Mucosa of stomach (tissue), 1 donor: ENCODE data around the gene ERC2.

ENCODE experiments used
- H3K27me3 ChIP-seq: one replicate; pipeline ENCODE4 v1.7.0; 2013; ENCODE audit warnings: mild to moderate bottlenecking, low read length; ENCODE audit not compliant: control insufficient read depth, insufficient read depth
- H3K36me3 ChIP-seq: one replicate; pipeline ENCODE4 v1.7.0; 2013; ENCODE audit warnings: low read length; ENCODE audit not compliant: control insufficient read depth, insufficient read depth
- H3K4me1 ChIP-seq: one replicate; pipeline ENCODE4 v1.7.0; 2013; ENCODE audit warnings: mild to moderate bottlenecking, low read length; ENCODE audit not compliant: control insufficient read depth, insufficient read depth
- H3K4me3 ChIP-seq: one replicate; pipeline ENCODE4 v1.7.0; 2013; ENCODE audit warnings: low read length
- H3K9ac ChIP-seq: one replicate; pipeline ENCODE4 v1.7.0; 2013; ENCODE audit warnings: mild to moderate bottlenecking, low read length, moderate library complexity
- H3K9me3 ChIP-seq: one replicate; pipeline ENCODE4 v1.7.0; 2013; ENCODE audit warnings: mild to moderate bottlenecking, low read length, moderate library complexity; ENCODE audit not compliant: control insufficient read depth
- donor health status: Pancreatic carcinoma.

ERC2 gene

GRCh38 chr3:56144805-56145204 is 323.5 kb downstream of the ERC2 start:
- H3K4me1 ChIP-seq, result no peaks in the 10 kb centered on the region

GRCh38 chr3:56137415-56137814 is 330.9 kb downstream of the ERC2 start:
- no peaks in the 10 kb centered on the region for H3K9me3 ChIP-seq
- H3K9ac ChIP-seq, result no peak overlapping the region
- H3K4me3 ChIP-seq, result no peak overlapping the region
- H3K4me1 ChIP-seq, result no peaks in the 10 kb centered on the region
- no peaks in the 10 kb centered on the region for H3K27me3 ChIP-seq
- no peaks in the 10 kb centered on the region for H3K36me3 ChIP-seq

More at GRCh38 chr3:56144805-56145204, 323.5 kb downstream of the ERC2 start:
- no peak overlapping the region for H3K4me3 ChIP-seq
- H3K9ac ChIP-seq, result no peak overlapping the region
- H3K9me3 ChIP-seq, result no peaks in the 10 kb centered on the region
- no peaks in the 10 kb centered on the region for H3K36me3 ChIP-seq
- no peaks in the 10 kb centered on the region for H3K27me3 ChIP-seq

- no peak overlapping the region for H3K9ac ChIP-seq
- no peak overlapping the region for H3K4me3 ChIP-seq
- no peaks in the 10 kb centered on the region for H3K27me3 ChIP-seq
- no peaks in the 10 kb centered on the region for H3K9me3 ChIP-seq
- no peaks in the 10 kb centered on the region for H3K4me1 ChIP-seq
- H3K36me3 ChIP-seq, result no peaks in the 10 kb centered on the region
Measured at GRCh38 chr3:56136514-56136913, 331.8 kb downstream of the ERC2 start.

- Histone ChIP-seq H3K36me3 (no peaks in the 10 kb centered on the region), H3K27me3 (no peaks in the 10 kb centered on the region), H3K4me3 (no peak overlapping the region), H3K9ac (no peak overlapping the region), H3K9me3 (no peaks in the 10 kb centered on the region), H3K4me1 (no peaks in the 10 kb centered on the region)
Measured at GRCh38 chr3:56135941-56136340, 332.3 kb downstream of the ERC2 start.

GRCh38 chr3:56133423-56133822 is 334.8 kb downstream of the ERC2 start:
- Histone ChIP-seq H3K9me3 (no peaks in the 10 kb centered on the region), H3K4me1 (no peaks in the 10 kb centered on the region), H3K27me3 (no peaks in the 10 kb centered on the region), H3K36me3 (no peaks in the 10 kb centered on the region), H3K9ac (no peak overlapping the region), H3K4me3 (no peak overlapping the region)

GRCh38 chr3:56132762-56133161 is 335.5 kb downstream of the ERC2 start:
- H3K9ac ChIP-seq, result no peak overlapping the region
- H3K9me3 ChIP-seq, result no peaks in the 10 kb centered on the region
- H3K27me3 ChIP-seq, result no peaks in the 10 kb centered on the region
- H3K36me3 ChIP-seq, result no peaks in the 10 kb centered on the region
- H3K4me3 ChIP-seq, result no peak overlapping the region
- H3K4me1 ChIP-seq, result no peaks in the 10 kb centered on the region

GRCh38 chr3:56131974-56132590 is 336.2 kb downstream of the ERC2 start:
- Histone ChIP-seq H3K9me3 (no peaks in the 10 kb centered on the region), H3K36me3 (no peaks in the 10 kb centered on the region), H3K9ac (no peak overlapping the region), H3K4me3 (no peak overlapping the region), H3K27me3 (no peaks in the 10 kb centered on the region), H3K4me1 (no peaks in the 10 kb centered on the region)

- Histone ChIP-seq H3K4me1 (no peaks in the 10 kb centered on the region), H3K27me3 (no peaks in the 10 kb centered on the region), H3K9me3 (no peaks in the 10 kb centered on the region), H3K9ac (no peak overlapping the region), H3K36me3 (no peaks in the 10 kb centered on the region), H3K4me3 (no peak overlapping the region)
Measured at GRCh38 chr3:56130036-56130435, 338.2 kb downstream of the ERC2 start.

GRCh38 chr3:56126632-56127031 is 341.6 kb downstream of the ERC2 start:
- Histone ChIP-seq H3K9ac (no peak overlapping the region), H3K4me3 (no peak overlapping the region), H3K4me1 (no peaks in the 10 kb centered on the region)

GRCh38 chr3:56125358-56126005 is 342.8 kb downstream of the ERC2 start:
- no peaks in the 10 kb centered on the region for H3K36me3 ChIP-seq
- no peaks in the 10 kb centered on the region for H3K9me3 ChIP-seq
- no peak overlapping the region for H3K4me3 ChIP-seq
- no peaks in the 10 kb centered on the region for H3K27me3 ChIP-seq
- no peak overlapping the region for H3K9ac ChIP-seq
- no peaks in the 10 kb centered on the region for H3K4me1 ChIP-seq

More at GRCh38 chr3:56126632-56127031, 341.6 kb downstream of the ERC2 start:
- Histone ChIP-seq H3K9me3 (no peaks in the 10 kb centered on the region), H3K27me3 (no peaks in the 10 kb centered on the region), H3K36me3 (no peaks in the 10 kb centered on the region)

GRCh38 chr3:56124546-56124945 is 343.7 kb downstream of the ERC2 start:
- Histone ChIP-seq H3K9me3 (no peaks in the 10 kb centered on the region), H3K4me3 (no peak overlapping the region), H3K27me3 (no peaks in the 10 kb centered on the region), H3K9ac (no peak overlapping the region), H3K4me1 (no peaks in the 10 kb centered on the region), H3K36me3 (no peaks in the 10 kb centered on the region)

- Histone ChIP-seq H3K4me1 (no peaks in the 10 kb centered on the region), H3K9ac (no peak overlapping the region), H3K36me3 (no peaks in the 10 kb centered on the region), H3K4me3 (no peak overlapping the region), H3K27me3 (no peaks in the 10 kb centered on the region), H3K9me3 (no peaks in the 10 kb centered on the region)
Measured at GRCh38 chr3:56123487-56123886, 344.8 kb downstream of the ERC2 start.
